HCT116 (cell line): Measurements from ENCODE around the gene CMIP. TPM values are rescaled to one million over a fixed set of nuclear protein-coding genes. Genes with fewer than 3 reads are reported as not detected.

ENCODE experiments used
- ATAC-seq: fragments of 200-7000 bp; cut with Tn5 transposase; 2 replicates; pipeline ENCODE4 v1.9.1; 2020; ENCODE audit warnings: mild to moderate bottlenecking, moderate library complexity
- BruUV-seq: library from RNA; stranded (reverse); fragments of 400-500 nt; replicated peaks from 2 replicates; lab custom pipeline; 2021; lab: Mats Ljungman, UMichigan
- CTCF ChIA-PET: fragments of 300-600 bp; sonication (Branson Sonifier 250); formaldehyde crosslinking; loops from one replicate; lab custom pipeline; 2021; ENCODE audit warnings: antibody characterized with exemption; lab: Charles Lee
- POLR2A ChIA-PET: fragments of 300-600, 350-600 bp; sonication (Branson Sonifier 250); formaldehyde crosslinking; loops from one replicate; lab custom pipeline; 2021; ENCODE audit warnings: antibody characterized with exemption; lab: Charles Lee
- RAD21 ChIA-PET, 2 experiments: fragments of 300-600 bp; sonication (Branson Sonifier 250); formaldehyde crosslinking; loops; one replicate each; lab custom pipeline; 2023; ENCODE audit warnings: low total read pairs in 2 of 2; ENCODE audit not compliant: uncharacterized antibody in 2 of 2, unreplicated experiment in 2 of 2, low non-redundant PET in 1 of 2; lab: Charles Lee
- DNase-seq: peaks from one replicate; pipeline ENCODE4 v3.0.0-alpha.2; 2010; ENCODE audit warnings: low read depth, low spot score
- H2AFZ ChIP-seq: fragments of 200-600 bp; shearing (Covaris generic), sonication (generic); 2 replicates; pipeline ENCODE4 v1.6.1; 2017; ENCODE audit warnings: low read depth, mixed run types, mixed read lengths, antibody characterized with exemption, low read length; ENCODE audit not compliant: poor library complexity, severe bottlenecking
- H3K27ac ChIP-seq: 2 replicates; pipeline ENCODE4 v1.5.1; 2012; ENCODE audit warnings: low read depth, low read length
- H3K27me3 ChIP-seq: fragments of 200-600 bp; sonication (generic); 2 replicates; pipeline ENCODE4 v1.6.1; 2016; ENCODE audit warnings: mixed run types, low read length, mixed read lengths; ENCODE audit not compliant: insufficient read depth
- H3K36me3 ChIP-seq, 2 experiments: fragments of 200-500 bp in 1 of 2; fragments of 200-600 bp in 1 of 2; sonication (Bioruptor generic) in 1 of 2; sonication (generic) in 1 of 2; 2 replicates each; pipeline versions ENCODE4 v1.5.1 to v1.6.1; 2014 to 2016; ENCODE audit warnings: low read length in 2 of 2, inconsistent platforms in 1 of 2, mixed read lengths in 1 of 2, mixed run types in 1 of 2; ENCODE audit not compliant: insufficient read depth in 2 of 2, control insufficient read depth in 1 of 2
- H3K4me1 ChIP-seq, 2 experiments: fragments of 200-600 bp in 1 of 2; sonication (generic) in 1 of 2; 2 replicates each; pipeline versions ENCODE4 v1.5.1 to v1.6.1; 2012 to 2017; ENCODE audit warnings: low read length in 2 of 2, inconsistent platforms in 1 of 2, mild to moderate bottlenecking in 1 of 2, mixed read lengths in 1 of 2, mixed run types in 1 of 2, moderate library complexity in 1 of 2; ENCODE audit not compliant: insufficient read depth in 2 of 2, control insufficient read depth in 1 of 2
- H3K4me2 ChIP-seq: fragments of 200-600 bp; sonication (generic); 2 replicates; pipeline ENCODE4 v1.6.1; 2017; ENCODE audit warnings: mixed run types, low read length, mixed read lengths
- H3K4me3 ChIP-seq, 2 experiments: fragments of 200-600 bp in 1 of 2; sonication (generic) in 1 of 2; replicated peaks in 1 of 2; 2 replicates each; pipeline ENCODE4 v1.5.1; 2011 to 2016; ENCODE audit warnings: low read length in 2 of 2, control low read depth in 1 of 2, low read depth in 1 of 2, mild to moderate bottlenecking in 1 of 2, mixed read lengths in 1 of 2, mixed run types in 1 of 2
- H3K79me2 ChIP-seq: fragments of 200-600 bp; sonication (generic); 2 replicates; pipeline ENCODE4 v1.6.1; 2017; ENCODE audit warnings: mild to moderate bottlenecking, mixed run types, low read length, moderate library complexity, mixed read lengths; ENCODE audit not compliant: insufficient read depth
- H3K9ac ChIP-seq: fragments of 200-600 bp; sonication (generic); 2 replicates; pipeline ENCODE4 v1.6.1; 2016; ENCODE audit warnings: low read length, mixed read lengths
- H3K9me2 ChIP-seq: fragments of 200-600 bp; sonication (generic), shearing (Covaris generic); 2 replicates; pipeline ENCODE4 v1.6.1; 2017; ENCODE audit warnings: mixed run types, mild to moderate bottlenecking, moderate library complexity; ENCODE audit not compliant: insufficient read depth
- H3K9me3 ChIP-seq, 2 experiments: fragments of 200-500 bp in 1 of 2; fragments of 200-600 bp in 1 of 2; sonication (Bioruptor generic) in 1 of 2; sonication (generic) in 1 of 2; 2 replicates each; pipeline ENCODE4 v1.6.1; 2014 to 2017; ENCODE audit warnings: low read length in 2 of 2, mixed read lengths in 2 of 2, inconsistent platforms in 1 of 2, low read depth in 1 of 2, mild to moderate bottlenecking in 1 of 2, mixed run types in 1 of 2, moderate library complexity in 1 of 2; ENCODE audit not compliant: control insufficient read depth in 1 of 2, insufficient read depth in 1 of 2
- H4K20me1 ChIP-seq: fragments of 200-600 bp; sonication (generic), shearing (Covaris generic); 2 replicates; pipeline ENCODE4 v1.6.1; 2017; ENCODE audit warnings: mixed run types, mild to moderate bottlenecking, moderate library complexity; ENCODE audit not compliant: insufficient read depth
- CBX3 ChIP-seq: IDR thresholded peaks from 2 replicates; pipeline ENCODE4 v1.6.1; 2012; ENCODE audit warnings: low read depth
- CEBPB ChIP-seq: IDR thresholded peaks from 2 replicates; pipeline ENCODE4 v1.6.1; 2012; ENCODE audit warnings: low read depth
- EGR1 ChIP-seq: IDR thresholded peaks from 2 replicates; pipeline ENCODE4 v1.6.1; 2012; ENCODE audit warnings: low read depth
- ELF1 ChIP-seq: IDR thresholded peaks from 2 replicates; pipeline ENCODE4 v1.6.1; 2012; ENCODE audit warnings: low read depth, borderline replicate concordance
- EZH2 ChIP-seq: fragments of 200-600 bp; sonication (generic); IDR thresholded peaks from 2 replicates; pipeline ENCODE4 v1.6.1; 2017; ENCODE audit warnings: antibody characterized with exemption, mixed run types
- FOSL1 ChIP-seq: IDR thresholded peaks from 2 replicates; pipeline ENCODE4 v1.6.1; 2012; ENCODE audit warnings: low read depth
- POLR2AphosphoS5 ChIP-seq: IDR thresholded peaks from 2 replicates; pipeline ENCODE4 v1.6.1; 2011; ENCODE audit warnings: mild to moderate bottlenecking, low read depth, low read length, moderate library complexity
- RAD21 ChIP-seq: IDR thresholded peaks from 2 replicates; pipeline ENCODE4 v1.6.1; 2012; ENCODE audit warnings: low read depth, mild to moderate bottlenecking
- SIN3A ChIP-seq: IDR thresholded peaks from 2 replicates; pipeline ENCODE4 v1.6.1; 2012; ENCODE audit warnings: low read depth
- SP1 ChIP-seq: IDR thresholded peaks from 2 replicates; pipeline ENCODE4 v1.6.1; 2012; ENCODE audit warnings: low read depth
- SRF ChIP-seq: IDR thresholded peaks from 2 replicates; pipeline ENCODE4 v1.6.1; 2012; ENCODE audit warnings: low read depth
- TCF7L2 ChIP-seq: IDR thresholded peaks from 2 replicates; pipeline ENCODE4 v1.7.0; 2011; ENCODE audit warnings: borderline replicate concordance, inconsistent platforms; ENCODE audit not compliant: insufficient read depth, insufficient read length; ENCODE audit errors: extremely low read depth
- YY1 ChIP-seq: IDR thresholded peaks from 2 replicates; pipeline ENCODE4 v1.6.1; 2011; ENCODE audit warnings: low read length, low read depth, moderate library complexity, mild to moderate bottlenecking; ENCODE audit not compliant: insufficient replicate concordance; ENCODE audit errors: extremely low read depth
- ZFX ChIP-seq: fragments of 450-650 bp; IDR thresholded peaks from 2 replicates; pipeline ENCODE4 v1.6.1; 2017
- ZNF274 ChIP-seq: fragments of 200-500 bp; sonication (Bioruptor generic); IDR thresholded peaks from 2 replicates; pipeline ENCODE4 v1.6.1; 2014; ENCODE audit warnings: mild to moderate bottlenecking, low read depth, low read length, inconsistent platforms
- intact Hi-C: fragments of 100-400 bp; cut with micrococcal nuclease; formaldehyde crosslinking; loops from 2 replicates; pipeline ENCODE4 v1.10.0; 2022
- total RNA-seq: library from RNA; stranded (reverse); gene quantifications from one replicate; pipeline ENCODE4 v1.2.1, GENCODE V29; 2021; ENCODE audit not compliant: unreplicated experiment
- TF ChIP-seq, protein P1 (sequence below), 3 experiments: fragments of 200-600 bp in 1 of 3; sonication (generic) in 1 of 3; IDR thresholded peaks in 2 of 3; conservative IDR thresholded peaks in 1 of 3; 2 replicates each; pipeline ENCODE4 v1.5.1; 2012 to 2017; ENCODE audit warnings: low read depth in 2 of 3, low read length in 2 of 3, antibody characterized with exemption in 1 of 3, borderline replicate concordance in 1 of 3, control low read depth in 1 of 3, mild to moderate bottlenecking in 1 of 3, mixed read lengths in 1 of 3, mixed run types in 1 of 3, moderate library complexity in 1 of 3; ENCODE audit not compliant: insufficient read depth in 1 of 3
- TF ChIP-seq, protein P2 (sequence below): IDR thresholded peaks from 2 replicates; pipeline ENCODE4 v1.6.1; 2012
- TF ChIP-seq, protein P3 (sequence below): IDR thresholded peaks from 2 replicates; pipeline ENCODE4 v1.6.1; 2012; ENCODE audit warnings: low read depth
- TF ChIP-seq, protein P4 (sequence below): IDR thresholded peaks from 2 replicates; pipeline ENCODE4 v1.6.1; 2011; ENCODE audit warnings: mild to moderate bottlenecking, low read length, moderate library complexity; ENCODE audit not compliant: insufficient replicate concordance; ENCODE audit errors: extremely low read depth

The CMIP gene
- total RNA-seq, 1 experiment from 2014 or later, result 64.6 TPM

DNA sequence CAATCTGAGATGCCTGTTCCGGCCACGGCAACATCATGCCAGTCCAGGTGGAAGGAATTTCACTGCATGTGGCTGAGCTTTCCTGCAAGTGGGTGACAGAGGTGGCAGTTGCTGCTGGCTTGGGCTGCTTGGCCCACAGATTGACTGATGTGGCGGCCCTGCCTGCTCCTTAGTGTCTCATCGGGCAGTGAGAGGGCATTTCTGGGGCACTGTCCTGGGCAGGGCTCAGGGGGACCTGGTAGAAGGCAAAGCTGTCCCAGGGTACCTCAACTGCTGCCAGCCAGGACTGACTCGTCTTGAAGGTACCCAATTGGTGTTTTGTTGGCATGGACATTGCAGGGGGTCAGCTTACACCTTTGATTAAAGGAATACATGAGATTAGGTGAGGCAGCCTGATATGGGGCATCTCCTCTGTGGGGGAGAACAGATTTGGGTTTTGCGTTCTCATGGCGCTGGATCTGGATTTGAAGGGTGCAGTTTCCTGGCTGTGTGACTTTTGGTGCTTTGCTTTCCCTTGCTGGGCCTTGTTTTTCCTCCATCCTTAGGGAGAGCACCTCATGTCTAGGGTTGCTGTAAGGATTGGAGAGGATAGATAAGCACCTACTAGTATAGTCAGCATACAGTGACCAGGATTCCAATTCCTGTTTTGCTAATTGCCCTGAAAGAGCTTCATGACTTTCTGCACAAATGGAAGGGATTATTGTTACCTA, 5.4 kb downstream of the CMIP start:
- ChIA-PET POLR2A (no interaction called here), RAD21 (no interaction called here), CTCF (no interaction called here)
- Histone ChIP-seq H3K36me3 (peaks cover 0 to 13% of the 10 kb centered on the region in 2 experiments; a peak in 1 of 4 replicates), H3K79me2 (peaks cover 99% of the 10 kb centered on the region), H4K20me1 (peaks cover 29% of the 10 kb centered on the region; the same call in 1 of the 2 replicates), H3K27me3 (no peaks in the 10 kb centered on the region), H3K4me1 (peaks cover 18 to 65% of the 10 kb centered on the region in 2 experiments; a peak in 3 of 4 replicates), H3K9me2 (no peaks in the 10 kb centered on the region), H3K27ac (no peak overlapping the region), H2AFZ (no peak overlapping the region), H3K9ac (0 out of 2 replicates have a peak overlapping the region, but pooled peaks have one; percentile 0), H3K9me3 (no peaks in the 10 kb centered on the region), H3K4me2 (peak overlapping the region; percentile 11), H3K4me3 (no peak overlapping the region)
- intact Hi-C loops, result no loop called here
- TF ChIP-seq EGR1 (no peak), ZNF274 (no peak), EZH2 (no peak), SRF (no peak), CBX3 (no peak), FOSL1 (no peak), RAD21 (no peak), TCF7L2 (no peak), SP1 (no peak), ELF1 (no peak), ZFX (no peak), CEBPB (no peak), SIN3A (no peak), YY1 (no peak), POLR2AphosphoS5 (no peak)
- TF ChIP-seq, protein P1, sequence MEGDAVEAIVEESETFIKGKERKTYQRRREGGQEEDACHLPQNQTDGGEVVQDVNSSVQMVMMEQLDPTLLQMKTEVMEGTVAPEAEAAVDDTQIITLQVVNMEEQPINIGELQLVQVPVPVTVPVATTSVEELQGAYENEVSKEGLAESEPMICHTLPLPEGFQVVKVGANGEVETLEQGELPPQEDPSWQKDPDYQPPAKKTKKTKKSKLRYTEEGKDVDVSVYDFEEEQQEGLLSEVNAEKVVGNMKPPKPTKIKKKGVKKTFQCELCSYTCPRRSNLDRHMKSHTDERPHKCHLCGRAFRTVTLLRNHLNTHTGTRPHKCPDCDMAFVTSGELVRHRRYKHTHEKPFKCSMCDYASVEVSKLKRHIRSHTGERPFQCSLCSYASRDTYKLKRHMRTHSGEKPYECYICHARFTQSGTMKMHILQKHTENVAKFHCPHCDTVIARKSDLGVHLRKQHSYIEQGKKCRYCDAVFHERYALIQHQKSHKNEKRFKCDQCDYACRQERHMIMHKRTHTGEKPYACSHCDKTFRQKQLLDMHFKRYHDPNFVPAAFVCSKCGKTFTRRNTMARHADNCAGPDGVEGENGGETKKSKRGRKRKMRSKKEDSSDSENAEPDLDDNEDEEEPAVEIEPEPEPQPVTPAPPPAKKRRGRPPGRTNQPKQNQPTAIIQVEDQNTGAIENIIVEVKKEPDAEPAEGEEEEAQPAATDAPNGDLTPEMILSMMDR (IDR thresholded peaks at IDR 0.05 in 2 of 3, conservative IDR thresholded peaks at IDR 0.05 in 1 of 3; ENCODE audit: borderline replicate concordance in 1 of 3, insufficient read depth in 1 of 3, low read depth in 2 of 3, low read length in 2 of 3), result no peak
- TF ChIP-seq, protein P2, sequence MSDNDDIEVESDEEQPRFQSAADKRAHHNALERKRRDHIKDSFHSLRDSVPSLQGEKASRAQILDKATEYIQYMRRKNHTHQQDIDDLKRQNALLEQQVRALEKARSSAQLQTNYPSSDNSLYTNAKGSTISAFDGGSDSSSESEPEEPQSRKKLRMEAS, result no peak
- TF ChIP-seq, protein P3, sequence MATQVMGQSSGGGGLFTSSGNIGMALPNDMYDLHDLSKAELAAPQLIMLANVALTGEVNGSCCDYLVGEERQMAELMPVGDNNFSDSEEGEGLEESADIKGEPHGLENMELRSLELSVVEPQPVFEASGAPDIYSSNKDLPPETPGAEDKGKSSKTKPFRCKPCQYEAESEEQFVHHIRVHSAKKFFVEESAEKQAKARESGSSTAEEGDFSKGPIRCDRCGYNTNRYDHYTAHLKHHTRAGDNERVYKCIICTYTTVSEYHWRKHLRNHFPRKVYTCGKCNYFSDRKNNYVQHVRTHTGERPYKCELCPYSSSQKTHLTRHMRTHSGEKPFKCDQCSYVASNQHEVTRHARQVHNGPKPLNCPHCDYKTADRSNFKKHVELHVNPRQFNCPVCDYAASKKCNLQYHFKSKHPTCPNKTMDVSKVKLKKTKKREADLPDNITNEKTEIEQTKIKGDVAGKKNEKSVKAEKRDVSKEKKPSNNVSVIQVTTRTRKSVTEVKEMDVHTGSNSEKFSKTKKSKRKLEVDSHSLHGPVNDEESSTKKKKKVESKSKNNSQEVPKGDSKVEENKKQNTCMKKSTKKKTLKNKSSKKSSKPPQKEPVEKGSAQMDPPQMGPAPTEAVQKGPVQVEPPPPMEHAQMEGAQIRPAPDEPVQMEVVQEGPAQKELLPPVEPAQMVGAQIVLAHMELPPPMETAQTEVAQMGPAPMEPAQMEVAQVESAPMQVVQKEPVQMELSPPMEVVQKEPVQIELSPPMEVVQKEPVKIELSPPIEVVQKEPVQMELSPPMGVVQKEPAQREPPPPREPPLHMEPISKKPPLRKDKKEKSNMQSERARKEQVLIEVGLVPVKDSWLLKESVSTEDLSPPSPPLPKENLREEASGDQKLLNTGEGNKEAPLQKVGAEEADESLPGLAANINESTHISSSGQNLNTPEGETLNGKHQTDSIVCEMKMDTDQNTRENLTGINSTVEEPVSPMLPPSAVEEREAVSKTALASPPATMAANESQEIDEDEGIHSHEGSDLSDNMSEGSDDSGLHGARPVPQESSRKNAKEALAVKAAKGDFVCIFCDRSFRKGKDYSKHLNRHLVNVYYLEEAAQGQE, result no peak
- TF ChIP-seq, protein P4, sequence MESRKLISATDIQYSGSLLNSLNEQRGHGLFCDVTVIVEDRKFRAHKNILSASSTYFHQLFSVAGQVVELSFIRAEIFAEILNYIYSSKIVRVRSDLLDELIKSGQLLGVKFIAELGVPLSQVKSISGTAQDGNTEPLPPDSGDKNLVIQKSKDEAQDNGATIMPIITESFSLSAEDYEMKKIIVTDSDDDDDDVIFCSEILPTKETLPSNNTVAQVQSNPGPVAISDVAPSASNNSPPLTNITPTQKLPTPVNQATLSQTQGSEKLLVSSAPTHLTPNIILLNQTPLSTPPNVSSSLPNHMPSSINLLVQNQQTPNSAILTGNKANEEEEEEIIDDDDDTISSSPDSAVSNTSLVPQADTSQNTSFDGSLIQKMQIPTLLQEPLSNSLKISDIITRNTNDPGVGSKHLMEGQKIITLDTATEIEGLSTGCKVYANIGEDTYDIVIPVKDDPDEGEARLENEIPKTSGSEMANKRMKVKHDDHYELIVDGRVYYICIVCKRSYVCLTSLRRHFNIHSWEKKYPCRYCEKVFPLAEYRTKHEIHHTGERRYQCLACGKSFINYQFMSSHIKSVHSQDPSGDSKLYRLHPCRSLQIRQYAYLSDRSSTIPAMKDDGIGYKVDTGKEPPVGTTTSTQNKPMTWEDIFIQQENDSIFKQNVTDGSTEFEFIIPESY, result no peak
- no TSS peak for BruUV-seq
- DNase-seq, result no peak
- ATAC-seq, result no peak
